Activated CD4-positive, alpha-beta T cell treated with anti-CD3 and anti-CD28 coated beads, Interleukin-2, Interleukin-6, amounts not matched to agents 100 ng/mL and 50 ng/mL, durations not matched to agents 16 hours and 8 hours (primary cell): ENCODE data around the gene TAPT1.
"Not testable (repeated sequence)": the region's sequence is repeated elsewhere in the genome, so short reads cannot be mapped to it uniquely, and the experiment has no call there.

Experiments
- DNase-seq: peaks from one replicate; pipeline ENCODE4 v3.0.0-alpha.2; 2020

TAPT1 gene

GRCh38 chr4:16168710-16169388 lies 57.4 kb downstream of the TAPT1 start:
- DNase-seq = no peak

GRCh38 chr4:16168144-16168543 lies 58.1 kb downstream of the TAPT1 start:
- DNase-seq = no peak

- DNase-seq = no peak
Measured at GRCh38 chr4:16165931-16166330, 60.3 kb downstream of the TAPT1 start.

- DNase-seq = no peak
Measured at GRCh38 chr4:16162891-16163290, 63.4 kb downstream of the TAPT1 start.

- DNase-seq = no peak
Measured at GRCh38 chr4:16161851-16162408, 64.3 kb downstream of the TAPT1 start.

- DNase-seq = no peak
Measured at GRCh38 chr4:16160457-16160856, 65.8 kb downstream of the TAPT1 start.

- DNase-seq = no peak
Measured at GRCh38 chr4:16159286-16159685, 67.0 kb downstream of the TAPT1 start.

GRCh38 chr4:16158504-16158852 lies 67.8 kb downstream of the TAPT1 start:
- no peak for DNase-seq

GRCh38 chr4:16157609-16158503 lies 68.4 kb downstream of the TAPT1 start:
- no peak for DNase-seq

GRCh38 chr4:16155528-16156169 lies 70.6 kb downstream of the TAPT1 start:
- no peak for DNase-seq

GRCh38 chr4:16154451-16154850 lies 71.8 kb downstream of the TAPT1 start:
- no peak for DNase-seq

- DNase-seq = no peak
Measured at GRCh38 chr4:16150716-16151115, 75.6 kb downstream of the TAPT1 start.

GRCh38 chr4:16144913-16145312 lies 81.4 kb downstream of the TAPT1 start:
- not testable (repeated sequence) for DNase-seq

- DNase-seq = no peak
Measured at GRCh38 chr4:16142598-16143310, 83.5 kb downstream of the TAPT1 start.

- no peak for DNase-seq
Measured at GRCh38 chr4:16140879-16141249, 85.4 kb downstream of the TAPT1 start.

- no peak for DNase-seq
Measured at GRCh38 chr4:16140231-16140878, 85.9 kb downstream of the TAPT1 start.

- no peak for DNase-seq
Measured at GRCh38 chr4:16139066-16139945, 87.0 kb downstream of the TAPT1 start.

GRCh38 chr4:16136827-16137226 lies 89.4 kb downstream of the TAPT1 start:
- no peak for DNase-seq

GRCh38 chr4:16136311-16136710 lies 90.0 kb downstream of the TAPT1 start:
- DNase-seq = no peak

- no peak for DNase-seq
Measured at GRCh38 chr4:16133406-16133805, 92.9 kb downstream of the TAPT1 start.

GRCh38 chr4:16131293-16131692 lies 95.0 kb downstream of the TAPT1 start:
- no peak for DNase-seq
